HL-60 (cell line): ENCODE results near the gene ACSF3.

Experiments used
- DNase-seq, 2 experiments: peaks; one replicate each; pipeline ENCODE4 v3.0.0-alpha.2; 2010 to 2020; ENCODE audit warnings: low read depth in 1 of 2, low spot score in 1 of 2
- H3K27ac ChIP-seq: fragments of 250-450 bp; sonication (Bioruptor Pico); replicated peaks from 2 replicates; pipeline ENCODE4 v1.5.1; 2020; ENCODE audit warnings: mild to moderate bottlenecking, moderate library complexity
- H3K27me3 ChIP-seq: fragments of 250-450 bp; sonication (Bioruptor Pico); 2 replicates; pipeline ENCODE4 v1.5.1; 2021; ENCODE audit warnings: mild to moderate bottlenecking, moderate library complexity; ENCODE audit not compliant: insufficient read depth, poor library complexity, severe bottlenecking
- H3K4me3 ChIP-seq: replicated peaks from 2 replicates; pipeline ENCODE4 v1.5.1; 2011; ENCODE audit warnings: mild to moderate bottlenecking, control low read depth, low read length; ENCODE audit not compliant: insufficient read depth
- GABPA ChIP-seq: IDR thresholded peaks from 2 replicates; pipeline ENCODE4 v1.6.1; 2012; ENCODE audit warnings: low read depth
- POLR2AphosphoS5 ChIP-seq: IDR thresholded peaks from 2 replicates; pipeline ENCODE4 v1.6.1; 2012; ENCODE audit warnings: low read depth
- SPI1 ChIP-seq: IDR thresholded peaks from 2 replicates; pipeline ENCODE4 v1.6.1; 2012; ENCODE audit warnings: low read depth, mild to moderate bottlenecking, borderline replicate concordance
- TF ChIP-seq, protein P1 (sequence below): IDR thresholded peaks from one replicate; pipeline ENCODE4 v1.5.1; 2011; ENCODE audit warnings: low read length, control low read depth, inconsistent platforms; ENCODE audit not compliant: insufficient read depth
- TF ChIP-seq, protein P2 (sequence below): IDR thresholded peaks from 2 replicates; pipeline ENCODE4 v1.6.1; 2012; ENCODE audit warnings: low read depth; ENCODE audit not compliant: insufficient replicate concordance

Gene ACSF3

DNA sequence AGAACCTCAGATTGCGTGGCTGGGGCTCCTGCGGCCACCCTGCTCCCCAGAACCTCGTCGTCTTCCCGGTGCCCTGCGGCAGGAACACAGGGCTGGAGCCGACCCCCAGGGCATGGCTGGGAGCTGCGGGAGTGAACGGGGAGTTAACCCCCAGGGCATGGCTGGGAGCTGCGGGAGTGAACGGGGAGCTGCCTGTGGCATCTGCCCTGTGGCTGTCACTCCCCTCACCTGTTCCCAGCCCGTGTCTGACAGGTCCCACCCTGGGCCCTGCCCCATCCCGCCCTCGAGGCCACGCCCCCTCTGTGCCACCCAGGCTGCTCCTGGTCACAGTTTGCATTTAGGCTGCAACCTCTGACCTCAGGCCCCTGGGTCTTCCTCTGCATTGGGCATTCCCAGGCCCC is 39.4 kb upstream of the ACSF3 start:
- DNase-seq, result no peak
- no peak for TF ChIP-seq GABPA
- TF ChIP-seq, protein P1, sequence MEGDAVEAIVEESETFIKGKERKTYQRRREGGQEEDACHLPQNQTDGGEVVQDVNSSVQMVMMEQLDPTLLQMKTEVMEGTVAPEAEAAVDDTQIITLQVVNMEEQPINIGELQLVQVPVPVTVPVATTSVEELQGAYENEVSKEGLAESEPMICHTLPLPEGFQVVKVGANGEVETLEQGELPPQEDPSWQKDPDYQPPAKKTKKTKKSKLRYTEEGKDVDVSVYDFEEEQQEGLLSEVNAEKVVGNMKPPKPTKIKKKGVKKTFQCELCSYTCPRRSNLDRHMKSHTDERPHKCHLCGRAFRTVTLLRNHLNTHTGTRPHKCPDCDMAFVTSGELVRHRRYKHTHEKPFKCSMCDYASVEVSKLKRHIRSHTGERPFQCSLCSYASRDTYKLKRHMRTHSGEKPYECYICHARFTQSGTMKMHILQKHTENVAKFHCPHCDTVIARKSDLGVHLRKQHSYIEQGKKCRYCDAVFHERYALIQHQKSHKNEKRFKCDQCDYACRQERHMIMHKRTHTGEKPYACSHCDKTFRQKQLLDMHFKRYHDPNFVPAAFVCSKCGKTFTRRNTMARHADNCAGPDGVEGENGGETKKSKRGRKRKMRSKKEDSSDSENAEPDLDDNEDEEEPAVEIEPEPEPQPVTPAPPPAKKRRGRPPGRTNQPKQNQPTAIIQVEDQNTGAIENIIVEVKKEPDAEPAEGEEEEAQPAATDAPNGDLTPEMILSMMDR, result no peak
- no peak for TF ChIP-seq SPI1
- TF ChIP-seq, protein P2, sequence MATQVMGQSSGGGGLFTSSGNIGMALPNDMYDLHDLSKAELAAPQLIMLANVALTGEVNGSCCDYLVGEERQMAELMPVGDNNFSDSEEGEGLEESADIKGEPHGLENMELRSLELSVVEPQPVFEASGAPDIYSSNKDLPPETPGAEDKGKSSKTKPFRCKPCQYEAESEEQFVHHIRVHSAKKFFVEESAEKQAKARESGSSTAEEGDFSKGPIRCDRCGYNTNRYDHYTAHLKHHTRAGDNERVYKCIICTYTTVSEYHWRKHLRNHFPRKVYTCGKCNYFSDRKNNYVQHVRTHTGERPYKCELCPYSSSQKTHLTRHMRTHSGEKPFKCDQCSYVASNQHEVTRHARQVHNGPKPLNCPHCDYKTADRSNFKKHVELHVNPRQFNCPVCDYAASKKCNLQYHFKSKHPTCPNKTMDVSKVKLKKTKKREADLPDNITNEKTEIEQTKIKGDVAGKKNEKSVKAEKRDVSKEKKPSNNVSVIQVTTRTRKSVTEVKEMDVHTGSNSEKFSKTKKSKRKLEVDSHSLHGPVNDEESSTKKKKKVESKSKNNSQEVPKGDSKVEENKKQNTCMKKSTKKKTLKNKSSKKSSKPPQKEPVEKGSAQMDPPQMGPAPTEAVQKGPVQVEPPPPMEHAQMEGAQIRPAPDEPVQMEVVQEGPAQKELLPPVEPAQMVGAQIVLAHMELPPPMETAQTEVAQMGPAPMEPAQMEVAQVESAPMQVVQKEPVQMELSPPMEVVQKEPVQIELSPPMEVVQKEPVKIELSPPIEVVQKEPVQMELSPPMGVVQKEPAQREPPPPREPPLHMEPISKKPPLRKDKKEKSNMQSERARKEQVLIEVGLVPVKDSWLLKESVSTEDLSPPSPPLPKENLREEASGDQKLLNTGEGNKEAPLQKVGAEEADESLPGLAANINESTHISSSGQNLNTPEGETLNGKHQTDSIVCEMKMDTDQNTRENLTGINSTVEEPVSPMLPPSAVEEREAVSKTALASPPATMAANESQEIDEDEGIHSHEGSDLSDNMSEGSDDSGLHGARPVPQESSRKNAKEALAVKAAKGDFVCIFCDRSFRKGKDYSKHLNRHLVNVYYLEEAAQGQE, result no peak
- TF ChIP-seq POLR2AphosphoS5, result no peak
- Histone ChIP-seq H3K27me3 (no peaks in the 10 kb centered on the region), H3K4me3 (no peak overlapping the region), H3K27ac (no peak overlapping the region)

DNA sequence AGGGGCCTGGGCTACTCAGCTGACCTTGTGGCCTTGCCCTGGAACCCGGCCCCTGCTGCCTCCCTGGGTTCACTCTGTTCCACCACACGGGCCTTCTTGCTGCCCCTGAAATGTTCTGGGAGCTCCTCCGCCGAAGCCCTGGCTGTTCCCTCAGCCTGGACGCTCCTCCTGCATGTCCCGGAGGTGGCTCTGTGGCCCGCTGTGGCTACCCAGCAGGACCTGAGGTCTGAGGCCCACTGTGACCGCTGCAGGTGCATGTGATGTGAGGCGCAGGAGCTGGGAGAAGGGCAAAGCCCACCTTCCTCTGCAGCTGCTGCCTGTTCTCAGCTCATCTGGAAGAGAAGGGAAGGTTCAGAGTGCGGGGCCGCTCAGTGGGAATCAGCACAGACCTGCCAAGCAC is 38.9 kb upstream of the ACSF3 start:
- DNase-seq, result no peak
- H3K27ac ChIP-seq, result no peak overlapping the region
- H3K27me3 ChIP-seq, result no peaks in the 10 kb centered on the region
- TF ChIP-seq, protein P1, result no peak
- TF ChIP-seq, protein P2, result no peak
- TF ChIP-seq GABPA (no peak), POLR2AphosphoS5 (no peak), SPI1 (no peak)
- no peak overlapping the region for H3K4me3 ChIP-seq

DNA sequence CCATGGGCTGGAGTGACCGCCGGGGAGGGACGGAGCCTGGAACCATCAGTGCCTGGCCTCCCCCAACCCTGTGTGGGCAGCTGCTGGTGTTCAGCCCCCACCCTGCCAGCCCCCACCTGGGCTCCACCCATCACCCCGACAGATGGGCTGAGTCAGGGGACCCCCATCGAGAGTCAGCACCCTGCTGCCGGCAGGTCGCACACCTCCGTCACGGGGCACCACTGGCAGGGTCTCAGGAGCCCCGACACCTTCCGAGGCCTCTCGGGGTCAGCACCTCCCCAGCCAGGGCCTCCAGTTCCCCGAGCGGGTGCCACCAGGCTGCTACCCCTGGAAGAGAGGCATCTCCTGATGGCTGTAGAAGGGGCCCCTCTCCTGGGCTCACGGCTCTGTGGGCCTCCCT is 38.3 kb upstream of the ACSF3 start:
- Histone ChIP-seq H3K4me3 (no peak overlapping the region), H3K27ac (no peak overlapping the region), H3K27me3 (no peaks in the 10 kb centered on the region)
- no peak for TF ChIP-seq SPI1
- no peak for TF ChIP-seq GABPA
- TF ChIP-seq, protein P2, result no peak
- TF ChIP-seq POLR2AphosphoS5, result no peak
- TF ChIP-seq, protein P1, result no peak
- no peak for DNase-seq
